Subcutaneous adipose tissue (tissue), 4 donors: Measurements from ENCODE around the gene ARF5. TPM values are rescaled to one million over a fixed set of nuclear protein-coding genes. Genes with fewer than 3 reads are reported as not detected.

Source experiments
- total RNA-seq, 4 donors: library from RNA; depleted of rRNA; stranded (reverse); fragments of >200 nt; gene quantifications; one replicate each; pipeline ENCODE4 v1.1.0, GENCODE V29; 2016
- TF ChIP-seq, protein P1 (sequence below): fragments of 450-650 bp; IDR thresholded peaks from one replicate; pipeline ENCODE4 v1.5.1; 2016; ENCODE audit warnings: low read depth, mild to moderate bottlenecking, control low read depth, antibody characterized with exemption, moderate library complexity

The ARF5 gene
- total RNA-seq, 4 donors from 2014 or later, result 64.9 to 140 (median 116) TPM

DNA sequence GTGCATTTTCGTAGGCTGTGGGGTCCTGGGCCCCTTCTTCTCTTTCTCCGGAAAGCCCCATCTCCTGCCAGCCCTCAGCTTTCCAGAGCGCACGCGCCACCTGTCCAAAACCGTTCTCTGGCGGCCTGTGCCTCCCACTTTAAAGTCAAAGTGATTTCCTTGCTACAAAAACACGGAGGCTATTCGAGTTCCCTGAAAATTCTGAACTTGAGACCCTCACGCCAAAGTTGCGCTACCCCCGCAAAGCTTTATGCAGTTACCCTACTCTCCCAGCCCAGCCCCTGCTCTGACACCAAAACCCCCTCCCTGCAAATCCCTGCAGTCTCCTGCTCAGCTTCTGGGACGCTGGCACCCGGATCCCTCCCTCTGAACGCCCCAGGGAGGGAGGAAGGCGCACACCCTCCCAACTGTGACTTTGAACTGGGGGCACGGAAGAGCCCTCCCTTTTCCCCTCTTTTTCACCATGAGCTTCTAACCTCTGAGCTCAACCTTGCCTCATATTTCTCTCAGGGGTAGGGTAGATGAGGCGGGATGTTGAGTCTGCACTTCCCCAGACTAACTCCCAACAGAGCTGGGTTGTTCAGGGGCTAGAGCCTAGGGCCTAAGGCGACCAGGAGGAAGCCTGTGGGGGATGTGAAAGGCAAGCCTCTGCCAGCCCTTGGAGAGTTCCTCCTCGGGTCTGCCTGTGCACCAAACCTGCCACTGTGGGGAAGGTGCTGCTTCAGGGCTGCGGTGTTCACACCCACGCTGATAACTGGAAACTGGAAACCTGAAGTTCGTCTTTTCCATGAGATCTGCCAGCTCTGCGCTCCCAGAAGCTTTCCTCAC lies 32.4 kb downstream of the ARF5 start:
- TF ChIP-seq, protein P1, sequence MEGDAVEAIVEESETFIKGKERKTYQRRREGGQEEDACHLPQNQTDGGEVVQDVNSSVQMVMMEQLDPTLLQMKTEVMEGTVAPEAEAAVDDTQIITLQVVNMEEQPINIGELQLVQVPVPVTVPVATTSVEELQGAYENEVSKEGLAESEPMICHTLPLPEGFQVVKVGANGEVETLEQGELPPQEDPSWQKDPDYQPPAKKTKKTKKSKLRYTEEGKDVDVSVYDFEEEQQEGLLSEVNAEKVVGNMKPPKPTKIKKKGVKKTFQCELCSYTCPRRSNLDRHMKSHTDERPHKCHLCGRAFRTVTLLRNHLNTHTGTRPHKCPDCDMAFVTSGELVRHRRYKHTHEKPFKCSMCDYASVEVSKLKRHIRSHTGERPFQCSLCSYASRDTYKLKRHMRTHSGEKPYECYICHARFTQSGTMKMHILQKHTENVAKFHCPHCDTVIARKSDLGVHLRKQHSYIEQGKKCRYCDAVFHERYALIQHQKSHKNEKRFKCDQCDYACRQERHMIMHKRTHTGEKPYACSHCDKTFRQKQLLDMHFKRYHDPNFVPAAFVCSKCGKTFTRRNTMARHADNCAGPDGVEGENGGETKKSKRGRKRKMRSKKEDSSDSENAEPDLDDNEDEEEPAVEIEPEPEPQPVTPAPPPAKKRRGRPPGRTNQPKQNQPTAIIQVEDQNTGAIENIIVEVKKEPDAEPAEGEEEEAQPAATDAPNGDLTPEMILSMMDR, result no peak

DNA sequence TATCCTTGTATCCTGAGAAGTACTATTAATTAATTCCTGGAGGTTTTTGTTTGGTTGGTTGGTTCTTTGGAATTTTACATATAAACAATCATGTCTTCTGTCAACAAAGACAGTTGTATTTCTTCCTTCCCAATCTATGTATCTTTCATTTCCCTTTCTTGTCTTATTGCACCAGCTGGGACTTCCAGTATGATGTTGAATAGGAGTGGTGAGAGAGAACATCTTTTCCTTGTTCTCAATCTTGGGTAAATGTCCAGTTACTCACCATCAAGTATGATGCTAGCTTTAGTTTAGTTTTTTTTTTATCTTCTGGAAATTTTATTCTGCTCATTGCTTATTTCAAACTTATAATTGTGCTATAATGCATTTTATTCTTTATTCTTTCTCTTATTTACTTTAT lies 37.1 kb downstream of the ARF5 start:
- TF ChIP-seq, protein P1, result no peak

DNA sequence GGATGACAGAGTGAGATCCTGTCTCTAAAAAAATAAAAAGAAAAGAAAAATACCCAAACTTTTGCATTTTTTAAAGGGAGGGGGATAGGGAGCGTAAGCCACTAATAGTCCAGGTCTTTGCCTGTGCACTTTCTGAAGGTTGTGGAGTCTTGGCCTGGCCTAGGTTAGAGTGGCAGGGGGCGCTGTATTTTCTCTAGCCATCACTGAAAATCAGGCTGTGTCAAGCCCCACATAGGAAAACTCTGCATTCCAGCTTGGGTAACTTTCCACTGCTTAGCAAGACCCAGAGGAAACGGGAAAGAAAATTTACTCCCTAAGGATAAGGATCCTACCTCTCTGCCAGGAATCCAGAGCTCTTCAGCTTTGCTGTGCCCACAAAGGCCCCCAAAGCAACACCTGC lies 40.2 kb downstream of the ARF5 start:
- TF ChIP-seq, protein P1, result no peak

DNA sequence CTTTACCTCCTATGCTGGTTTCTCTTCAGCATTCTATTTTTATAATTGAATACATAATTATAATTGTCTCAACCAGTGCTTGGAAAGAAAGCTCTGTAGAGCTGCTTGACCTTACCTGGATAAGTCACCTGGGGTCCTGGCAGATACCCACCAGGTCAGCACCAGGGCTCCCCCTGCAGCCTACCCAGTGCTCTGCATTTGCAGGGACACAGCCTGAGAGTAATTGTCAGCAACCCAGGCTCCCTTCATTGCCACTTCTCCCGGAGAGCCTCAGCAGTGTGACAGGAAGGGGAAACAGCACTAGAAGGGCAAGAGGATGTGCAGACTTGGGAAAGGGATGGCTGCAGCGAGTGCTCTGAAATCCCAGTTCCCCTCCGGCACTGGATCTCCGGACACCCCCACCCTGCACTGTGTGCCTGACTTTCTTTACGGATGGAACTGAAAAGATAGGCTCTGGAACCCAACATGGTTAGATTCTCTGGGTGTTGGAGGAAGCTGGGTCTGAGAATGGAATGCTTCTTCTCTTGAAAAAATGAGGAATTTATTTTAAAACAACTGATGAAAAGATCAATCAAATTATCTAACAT lies 41.1 kb downstream of the ARF5 start:
- TF ChIP-seq, protein P1, result no peak

DNA sequence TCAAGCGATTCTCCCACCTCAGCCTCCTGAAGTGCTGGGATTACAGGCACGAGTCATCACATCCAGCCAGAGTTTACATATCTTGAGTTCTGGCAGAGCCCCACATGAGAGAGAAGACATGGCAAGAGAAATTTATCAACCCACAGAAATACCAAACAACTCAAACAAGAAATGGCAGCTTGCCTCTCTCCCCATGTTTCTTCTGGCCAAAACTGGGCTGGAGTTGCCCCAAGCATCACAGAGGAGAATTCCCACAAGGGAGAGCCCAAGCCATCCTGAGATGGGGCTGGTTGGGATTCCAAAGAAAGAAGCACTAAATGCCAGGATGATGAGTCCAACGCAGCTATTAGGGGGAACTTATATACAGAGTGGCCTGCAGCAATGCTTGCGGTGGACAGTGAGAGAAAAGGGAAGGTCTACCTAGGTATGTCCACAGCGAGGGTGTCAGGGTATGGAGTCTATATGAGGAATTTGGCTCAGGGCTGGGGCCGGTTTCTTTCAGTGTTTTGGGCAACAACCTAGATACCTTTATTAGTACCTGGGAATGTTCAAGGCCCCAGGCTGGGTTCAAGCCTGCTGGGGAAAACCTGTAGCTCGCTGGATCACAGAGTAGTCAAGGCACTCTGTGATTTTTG lies 44.2 kb downstream of the ARF5 start:
- TF ChIP-seq, protein P1, result no peak

DNA sequence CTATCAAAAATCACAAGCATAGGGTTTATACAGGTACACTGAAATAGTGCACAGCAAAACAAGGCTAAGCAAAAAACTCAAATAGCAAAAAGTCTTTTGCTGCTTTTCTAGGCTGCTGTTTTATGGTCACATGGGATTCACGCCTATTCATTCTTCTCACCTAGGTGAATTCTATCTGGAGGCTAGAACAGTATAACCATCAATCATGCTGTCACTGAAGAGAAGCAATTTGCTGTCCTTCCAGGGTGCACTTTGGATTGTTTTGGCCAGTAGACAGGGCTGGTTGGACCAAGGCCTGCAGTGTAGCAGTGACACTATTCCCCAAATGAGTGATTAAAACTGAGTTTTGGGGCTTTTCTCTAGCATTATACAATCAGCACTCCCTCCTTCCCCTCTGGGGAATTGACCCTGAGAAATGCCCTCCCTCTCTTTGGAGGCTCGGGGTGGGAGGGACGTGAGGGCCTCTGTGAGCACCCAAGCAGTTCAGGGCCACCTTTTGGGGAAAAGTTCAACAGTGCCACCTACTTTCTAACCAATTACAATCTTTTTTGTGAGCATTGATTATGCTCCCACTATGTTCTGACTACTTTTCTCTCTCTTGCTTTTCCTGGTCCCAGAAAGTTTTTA lies 47.6 kb downstream of the ARF5 start:
- TF ChIP-seq, protein P1, result no peak

DNA sequence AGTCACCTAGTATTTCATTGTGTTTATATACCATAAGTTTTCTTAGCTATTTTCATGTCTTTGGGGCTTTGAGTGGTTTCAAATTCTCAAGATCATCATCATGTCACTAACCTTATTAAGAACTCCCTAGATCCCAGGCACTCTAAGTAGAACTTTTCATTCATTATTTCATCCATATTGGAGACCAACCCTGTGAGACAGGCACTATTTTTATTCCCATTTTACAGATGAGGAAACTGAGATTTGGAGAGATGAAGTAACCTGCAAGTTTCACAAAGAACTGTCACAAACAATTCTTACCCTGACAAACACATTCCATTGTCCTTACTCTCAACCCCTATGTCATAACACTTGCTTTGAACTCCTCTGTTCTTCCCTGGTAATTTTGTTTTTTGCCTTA lies 50.0 kb downstream of the ARF5 start:
- TF ChIP-seq, protein P1, result no peak
